CD4-positive, CD25-positive, alpha-beta regulatory T cell (primary cell): ENCODE data around the gene FUT9. TPM values are rescaled to one million over a fixed set of nuclear protein-coding genes. Genes with fewer than 3 reads are reported as not detected.

ENCODE experiments used
- ATAC-seq, 2 donors: fragments of 150-1000 bp; cut with Tn5 transposase; one replicate each; pipeline ENCODE4 v1.10.0; 2021; ENCODE audit warnings: low read depth in 2 of 2, moderate number of reproducible peaks in 2 of 2, moderate library complexity in 1 of 2
- DNase-seq, 3 donors: peaks; one replicate each; pipeline versions ENCODE4 v3.0.0 to v3.0.0-alpha.2; 2012 to 2022; ENCODE audit warnings: mixed read lengths in 1 of 3
- H3K27ac ChIP-seq: one replicate; pipeline ENCODE4 v1.7.0; 2013; ENCODE audit warnings: mild to moderate bottlenecking, low read length; ENCODE audit not compliant: insufficient read depth, poor library complexity, severe bottlenecking
- H3K27me3 ChIP-seq: one replicate; pipeline ENCODE4 v1.7.0; 2013; ENCODE audit warnings: low read length; ENCODE audit not compliant: control insufficient read depth, insufficient read depth
- H3K36me3 ChIP-seq: one replicate; pipeline ENCODE4 v1.7.0; 2013; ENCODE audit warnings: mild to moderate bottlenecking, low read length, moderate library complexity; ENCODE audit not compliant: control insufficient read depth, insufficient read depth
- H3K4me1 ChIP-seq: 2 replicates; pipeline ENCODE4 v1.7.0; 2013; ENCODE audit warnings: mild to moderate bottlenecking, low read length; ENCODE audit not compliant: insufficient read depth, control insufficient read depth, poor library complexity, severe bottlenecking
- H3K4me3 ChIP-seq: one replicate; pipeline ENCODE4 v1.7.0; 2013; ENCODE audit warnings: low read depth, mild to moderate bottlenecking, low read length, moderate library complexity
- H3K9me3 ChIP-seq, 2 experiments: 1 replicate in 1 of 2; 2 replicates in 1 of 2; pipeline ENCODE4 v1.7.0; 2013; ENCODE audit warnings: low read length in 2 of 2, mild to moderate bottlenecking in 1 of 2, moderate library complexity in 1 of 2; ENCODE audit not compliant: control insufficient read depth in 2 of 2
- H3K27ac Mint-ChIP-seq, 3 donors: one replicate each; pipeline ENCODE4 v1.8.0; 2020 to 2022; ENCODE audit warnings: mild to moderate bottlenecking in 3 of 3, mixed read lengths in 3 of 3, moderate library complexity in 2 of 3
- H3K27me3 Mint-ChIP-seq: one replicate; pipeline ENCODE4 v1.8.0; 2022; ENCODE audit warnings: mild to moderate bottlenecking, mixed read lengths
- H3K36me3 Mint-ChIP-seq: one replicate; pipeline ENCODE4 v1.8.0; 2020; ENCODE audit warnings: mixed read lengths
- H3K4me1 Mint-ChIP-seq, 4 donors: one replicate each; pipeline ENCODE4 v1.8.0; 2020 to 2022; ENCODE audit warnings: mixed read lengths in 4 of 4, mild to moderate bottlenecking in 1 of 4
- H3K4me3 Mint-ChIP-seq, 4 donors: one replicate each; pipeline ENCODE4 v1.8.0; 2020 to 2022; ENCODE audit warnings: mild to moderate bottlenecking in 4 of 4, mixed read lengths in 4 of 4, moderate library complexity in 3 of 4
- H3K9me3 Mint-ChIP-seq, 7 donors: one replicate each; pipeline ENCODE4 v1.8.0; 2020 to 2022; ENCODE audit warnings: mixed read lengths in 7 of 7, mild to moderate bottlenecking in 3 of 7, moderate library complexity in 2 of 7
- polyA plus RNA-seq, 4 donors: library from polyadenylated mRNA; unstranded; fragments of 300-500 nt; fragmentation: Illumina TruSeq; gene quantifications; one replicate each; pipeline ENCODE4 v1.2.3, GENCODE V29; 2021
- total RNA-seq: library from RNA; stranded (reverse); gene quantifications from one replicate; pipeline ENCODE4 v1.2.3, GENCODE V29; 2022

Gene FUT9
- total and polyA plus RNA-seq, 5 donors from 2014 or later, result not detected

DNA sequence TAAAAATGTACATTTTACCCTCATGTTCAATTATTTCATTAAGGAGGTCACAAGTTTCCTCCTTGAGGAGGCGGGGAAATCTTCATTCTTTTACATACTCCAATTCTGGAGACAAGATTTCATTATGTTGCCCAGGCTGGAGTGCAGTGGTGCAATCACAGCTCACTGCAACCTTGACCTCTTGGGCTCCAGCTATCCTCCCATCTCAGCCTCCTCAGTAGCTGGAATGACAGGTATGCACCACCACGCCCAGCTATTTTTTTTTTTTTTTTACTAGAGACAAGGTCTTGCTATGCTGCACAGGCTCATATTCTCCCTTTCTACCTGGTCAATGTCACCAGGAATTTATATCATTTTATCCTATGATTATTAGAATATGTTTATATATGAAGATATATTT, 85.8 kb downstream of the FUT9 start:
- Mint-ChIP-seq H3K4me3 (no peak overlapping the region), H3K9me3 (peaks cover 0 to 3% (median 0%) of the 10 kb centered on the region in 7 donors), H3K27me3 (no peaks in the 10 kb centered on the region), H3K36me3 (no peaks in the 10 kb centered on the region), H3K4me1 (no peaks in the 10 kb centered on the region), H3K27ac (no peak overlapping the region)
- DNase-seq (no peak), ATAC-seq (no peak)
- no peaks in the 10 kb centered on the region for H3K27me3 ChIP-seq
- no peaks in the 10 kb centered on the region for H3K36me3 ChIP-seq
- no peaks in the 10 kb centered on the region for H3K4me1 ChIP-seq
- no peak overlapping the region for H3K4me3 ChIP-seq
- H3K9me3 ChIP-seq, result no peaks in the 10 kb centered on the region
- H3K27ac ChIP-seq, result no peak overlapping the region

- Mint-ChIP-seq H3K27ac (no peak overlapping the region), H3K4me1 (no peaks in the 10 kb centered on the region), H3K4me3 (no peak overlapping the region), H3K27me3 (no peaks in the 10 kb centered on the region), H3K36me3 (no peaks in the 10 kb centered on the region), H3K9me3 (peaks cover 0 to 5% (median 2%) of the 10 kb centered on the region in 7 donors)
- no peaks in the 10 kb centered on the region for H3K27me3 ChIP-seq
- no peak overlapping the region for H3K4me3 ChIP-seq
- H3K36me3 ChIP-seq, result no peaks in the 10 kb centered on the region
- no peak for DNase-seq
- no peaks in the 10 kb centered on the region for H3K9me3 ChIP-seq
- no peak for ATAC-seq
- H3K4me1 ChIP-seq, result no peaks in the 10 kb centered on the region
- no peak overlapping the region for H3K27ac ChIP-seq
Measured at GRCh38 chr6:96104910-96105309, 89.1 kb downstream of the FUT9 start.

- Histone ChIP-seq H3K36me3 (no peaks in the 10 kb centered on the region), H3K4me1 (no peaks in the 10 kb centered on the region), H3K9me3 (no peaks in the 10 kb centered on the region), H3K4me3 (no peak overlapping the region), H3K27ac (no peak overlapping the region), H3K27me3 (no peaks in the 10 kb centered on the region)
- Mint-ChIP-seq H3K9me3 (peaks cover 0 to 5% (median 2%) of the 10 kb centered on the region in 7 donors), H3K27me3 (no peaks in the 10 kb centered on the region), H3K4me1 (no peaks in the 10 kb centered on the region), H3K36me3 (no peaks in the 10 kb centered on the region), H3K27ac (no peak overlapping the region), H3K4me3 (no peak overlapping the region)
- DNase-seq (no peak), ATAC-seq (no peak)
Measured at GRCh38 chr6:96110878-96111277, 95.1 kb downstream of the FUT9 start.

DNA sequence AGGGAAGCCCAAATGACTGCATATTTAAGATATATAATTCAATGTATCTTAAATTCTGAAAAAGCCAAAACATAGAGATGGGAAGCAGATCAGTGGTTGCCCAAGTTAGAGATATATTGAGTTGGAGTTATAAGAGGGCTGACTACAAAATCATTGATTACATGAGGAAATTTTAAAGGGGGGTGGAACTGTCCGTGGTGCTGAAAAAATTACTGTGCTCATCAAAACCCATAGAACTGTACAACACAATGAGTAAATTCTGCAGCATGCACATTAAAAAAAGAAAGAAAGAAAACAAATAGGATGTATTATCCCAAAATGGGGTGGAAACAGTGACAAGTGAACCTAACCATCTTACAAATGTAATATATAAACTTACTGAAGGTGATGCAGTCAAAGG, 100.9 kb downstream of the FUT9 start:
- Histone ChIP-seq H3K36me3 (no peaks in the 10 kb centered on the region), H3K4me3 (no peak overlapping the region), H3K4me1 (no peaks in the 10 kb centered on the region), H3K27ac (no peak overlapping the region), H3K27me3 (no peaks in the 10 kb centered on the region), H3K9me3 (no peaks in the 10 kb centered on the region)
- Mint-ChIP-seq H3K4me3 (peak overlapping the region in 1 of 4 donors; percentile 21), H3K4me1 (no peaks in the 10 kb centered on the region), H3K36me3 (no peaks in the 10 kb centered on the region), H3K9me3 (peaks cover 0 to 6% (median 2%) of the 10 kb centered on the region in 7 donors), H3K27me3 (no peaks in the 10 kb centered on the region), H3K27ac (no peak overlapping the region)
- DNase-seq, result peak in 2 of 3 donors; percentile 2 to 3
- no peak for ATAC-seq

DNA sequence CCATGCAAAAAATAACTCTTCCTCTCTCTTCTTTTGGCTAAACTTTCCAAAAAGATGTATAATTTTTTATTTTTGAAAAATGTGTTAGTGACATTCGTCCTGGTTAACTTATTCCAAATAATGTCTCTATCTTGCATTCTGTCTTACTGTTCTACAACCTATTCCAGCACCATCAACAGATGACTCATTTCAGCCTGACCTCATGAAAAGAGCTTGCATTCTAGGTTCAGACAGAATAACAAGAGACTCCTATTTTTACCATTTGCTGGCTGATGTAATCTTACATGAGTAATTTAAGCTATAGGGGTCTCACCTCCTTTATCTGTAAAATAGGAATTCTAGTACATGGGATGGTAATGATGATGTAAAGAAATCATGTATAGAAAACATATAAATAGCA, 109.0 kb downstream of the FUT9 start:
- H3K9me3 ChIP-seq, result no peaks in the 10 kb centered on the region
- H3K27me3 ChIP-seq, result no peaks in the 10 kb centered on the region
- no peak overlapping the region for H3K27ac ChIP-seq
- no peak overlapping the region for H3K4me3 ChIP-seq
- Mint-ChIP-seq H3K36me3 (no peaks in the 10 kb centered on the region), H3K9me3 (peaks cover 0 to 9% (median 0%) of the 10 kb centered on the region in 7 donors), H3K27me3 (no peaks in the 10 kb centered on the region), H3K27ac (peak overlapping the region in 1 of 3 donors; percentile 45), H3K4me3 (no peak overlapping the region), H3K4me1 (no peaks in the 10 kb centered on the region)
- no peaks in the 10 kb centered on the region for H3K4me1 ChIP-seq
- no peak for DNase-seq
- no peaks in the 10 kb centered on the region for H3K36me3 ChIP-seq
- ATAC-seq, result no peak

DNA sequence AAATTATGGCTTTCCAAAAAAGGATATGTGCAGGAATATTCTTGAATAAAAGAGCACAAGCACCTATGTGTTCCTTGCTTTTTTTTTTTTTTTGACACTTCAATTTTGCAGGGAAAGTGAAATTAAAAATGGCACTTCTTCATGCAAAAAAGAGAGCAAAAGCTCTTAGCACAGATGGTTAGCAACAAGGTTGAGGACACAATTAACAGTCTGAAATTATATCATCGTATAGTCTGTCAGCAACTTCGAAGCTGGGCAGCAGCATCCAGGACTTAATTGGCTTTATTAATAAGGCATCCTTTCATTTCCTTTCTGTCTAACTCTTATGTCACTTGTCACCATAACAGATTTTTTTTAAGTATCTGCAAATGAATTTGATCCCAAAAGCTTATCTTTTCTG, 122.6 kb downstream of the FUT9 start:
- no peaks in the 10 kb centered on the region for H3K27me3 Mint-ChIP-seq
- H3K36me3 Mint-ChIP-seq, result no peaks in the 10 kb centered on the region
- peaks cover 0 to 6% (median 2%) of the 10 kb centered on the region in 7 donors for H3K9me3 Mint-ChIP-seq
- Histone ChIP-seq H3K27ac (no peak overlapping the region), H3K36me3 (no peaks in the 10 kb centered on the region), H3K4me3 (no peak overlapping the region), H3K4me1 (no peaks in the 10 kb centered on the region), H3K9me3 (no peaks in the 10 kb centered on the region), H3K27me3 (no peaks in the 10 kb centered on the region)
- no peak overlapping the region for H3K4me3 Mint-ChIP-seq
- no peak for DNase-seq
- H3K4me1 Mint-ChIP-seq, result no peaks in the 10 kb centered on the region
- no peak overlapping the region for H3K27ac Mint-ChIP-seq
- no peak for ATAC-seq

GRCh38 chr6:96142142-96142541, 126.4 kb downstream of the FUT9 start:
- Mint-ChIP-seq H3K9me3 (peaks cover 0 to 6% (median 2%) of the 10 kb centered on the region in 7 donors), H3K4me1 (no peaks in the 10 kb centered on the region), H3K4me3 (no peak overlapping the region), H3K36me3 (no peaks in the 10 kb centered on the region), H3K27ac (no peak overlapping the region), H3K27me3 (no peaks in the 10 kb centered on the region)
- H3K4me3 ChIP-seq, result no peak overlapping the region
- ATAC-seq, result no peak
- no peak for DNase-seq
- no peaks in the 10 kb centered on the region for H3K27me3 ChIP-seq
- H3K27ac ChIP-seq, result no peak overlapping the region
- H3K9me3 ChIP-seq, result no peaks in the 10 kb centered on the region
- H3K36me3 ChIP-seq, result no peaks in the 10 kb centered on the region
- no peaks in the 10 kb centered on the region for H3K4me1 ChIP-seq

DNA sequence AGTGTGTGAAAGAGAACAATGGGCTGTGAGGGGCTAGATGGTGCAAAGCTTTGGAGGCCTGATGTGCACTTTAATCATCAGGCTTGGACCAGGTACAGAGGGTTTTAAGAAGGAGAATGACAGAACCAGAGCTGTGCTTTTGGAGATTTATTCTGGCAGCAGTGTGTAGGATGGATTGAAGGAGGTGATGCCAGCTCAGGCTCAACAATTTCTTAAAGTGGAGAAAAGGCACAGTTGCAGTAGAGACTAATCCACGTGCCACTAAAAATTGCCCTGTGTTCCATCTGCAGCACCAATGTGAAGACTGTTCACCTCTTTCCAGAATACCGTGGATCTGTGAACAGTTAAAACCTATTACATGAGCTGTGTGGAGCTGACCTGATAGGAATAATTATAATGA, 134.7 kb downstream of the FUT9 start:
- H3K27me3 ChIP-seq, result no peaks in the 10 kb centered on the region
- ATAC-seq (no peak), DNase-seq (no peak)
- Mint-ChIP-seq H3K4me3 (no peak overlapping the region), H3K36me3 (no peaks in the 10 kb centered on the region), H3K27me3 (no peaks in the 10 kb centered on the region), H3K4me1 (no peaks in the 10 kb centered on the region), H3K9me3 (no peaks in the 10 kb centered on the region), H3K27ac (no peak overlapping the region)
- no peaks in the 10 kb centered on the region for H3K4me1 ChIP-seq
- no peak overlapping the region for H3K4me3 ChIP-seq
- no peak overlapping the region for H3K27ac ChIP-seq
- no peaks in the 10 kb centered on the region for H3K36me3 ChIP-seq
- H3K9me3 ChIP-seq, result no peaks in the 10 kb centered on the region
